G401.6 (cell line): ENCODE measurements around the gene CTBP2.

ENCODE experiments used
- FAIRE-seq: peaks from 2 replicates; lab custom pipeline; 2012; peaks lifted over from hg19 to GRCh38; lab: Jason Lieb, UNC

Gene CTBP2

DNA sequence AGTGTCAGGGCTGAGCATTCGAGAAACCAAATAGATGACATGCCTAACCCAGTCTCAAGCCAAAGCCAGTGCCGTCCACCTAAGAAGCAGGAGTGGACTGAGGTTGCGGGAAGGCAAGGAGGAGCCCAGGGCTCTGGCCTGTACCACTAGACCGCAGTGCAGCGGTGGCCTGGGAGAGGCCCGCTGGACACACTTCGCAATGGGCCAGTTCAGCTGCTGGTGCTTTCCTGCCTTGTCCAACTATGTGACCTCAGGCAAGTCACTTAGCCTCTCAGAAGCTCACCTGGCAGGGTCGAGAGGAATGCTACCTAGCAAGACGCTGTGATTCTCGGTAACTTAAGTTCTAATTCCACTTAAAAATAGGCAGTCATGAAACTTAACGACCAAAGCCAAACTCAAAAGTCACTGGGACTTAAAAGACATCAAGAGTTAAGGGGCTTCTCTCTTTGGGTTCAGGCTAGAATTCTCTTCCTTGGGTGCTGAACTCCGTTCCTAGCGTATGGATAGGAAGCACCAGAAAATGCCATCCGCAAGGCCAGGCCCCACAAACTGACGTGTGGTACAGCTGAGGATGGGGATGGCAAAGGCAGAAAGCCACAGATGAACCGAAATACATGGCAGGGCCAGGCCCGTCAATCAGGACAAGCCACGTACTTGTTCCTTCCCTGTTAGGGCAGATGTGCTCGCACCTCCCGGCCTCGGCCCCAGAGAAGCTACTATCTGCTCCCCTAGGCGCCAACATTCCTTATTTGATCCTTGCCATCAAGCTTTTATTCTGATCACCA is 34.2 kb downstream of the CTBP2 start:
- no peak for FAIRE-seq

DNA sequence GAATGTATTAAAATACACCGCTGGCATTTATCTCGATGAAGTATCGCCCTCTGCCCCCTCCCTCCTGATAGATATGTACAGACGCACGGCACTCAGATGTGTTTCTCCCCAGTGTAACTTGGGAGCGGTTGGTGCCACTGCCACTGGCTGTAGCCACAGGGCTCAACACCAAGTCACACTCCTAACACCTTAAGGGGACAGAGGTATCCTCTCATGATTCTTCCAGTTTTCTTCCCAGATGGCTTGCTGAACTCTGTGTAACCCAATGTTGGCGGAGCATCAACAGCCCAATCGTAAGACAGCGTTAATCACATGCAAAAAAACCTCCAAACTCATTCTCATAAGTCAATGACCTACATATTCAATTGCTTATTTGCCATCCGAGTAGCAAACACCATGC is 35.5 kb downstream of the CTBP2 start:
- FAIRE-seq, result no peak

DNA sequence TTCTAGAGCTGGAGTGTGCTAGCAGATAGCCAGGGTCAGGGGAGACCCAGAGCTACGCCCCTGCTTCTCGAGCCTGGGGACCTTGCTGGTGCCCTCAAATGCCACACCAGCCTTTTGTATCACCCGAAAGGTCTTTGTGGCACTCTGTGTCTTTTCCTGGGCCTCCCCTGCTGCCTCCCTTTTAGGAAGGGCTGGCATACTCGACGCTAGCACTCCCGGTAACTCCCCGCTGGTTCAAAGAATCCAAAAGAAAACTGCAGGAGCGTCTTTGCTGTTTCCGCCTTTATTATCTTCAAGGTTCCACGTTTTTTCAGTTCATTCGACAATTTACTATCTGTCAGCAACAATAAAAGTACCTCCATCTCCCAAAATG is 36.3 kb downstream of the CTBP2 start:
- FAIRE-seq, result no peak

DNA sequence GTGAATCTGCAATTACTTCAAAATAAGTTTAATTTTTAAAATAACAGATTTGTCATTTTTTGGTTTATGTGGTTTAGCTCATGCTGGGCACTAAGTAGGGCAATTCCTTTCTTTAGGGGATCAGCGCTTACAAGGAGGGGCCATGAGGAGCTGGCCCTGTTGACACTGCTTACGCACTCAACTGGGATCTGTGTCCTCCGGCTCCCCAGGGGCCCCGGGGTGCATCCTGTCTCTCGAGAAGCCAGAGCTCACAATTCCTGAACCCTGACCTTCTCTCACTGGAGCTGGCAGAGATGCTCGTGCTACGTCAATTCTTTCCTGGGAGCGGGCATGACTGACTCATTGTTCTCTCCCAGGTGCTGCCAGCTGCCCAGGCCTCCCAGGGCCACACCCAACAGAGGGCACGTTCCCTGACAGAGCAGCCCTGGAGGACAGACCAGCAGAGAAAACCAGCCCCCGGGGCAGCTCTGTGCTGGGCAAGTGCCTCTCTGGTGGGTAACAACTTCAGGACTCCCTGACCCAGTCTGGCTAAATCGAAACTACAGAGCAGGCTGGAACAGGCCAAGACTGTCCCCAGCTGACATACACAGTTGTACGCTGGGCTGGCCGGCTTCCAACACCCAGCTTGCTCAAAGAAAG is 36.8 kb downstream of the CTBP2 start:
- FAIRE-seq, result no peak

DNA sequence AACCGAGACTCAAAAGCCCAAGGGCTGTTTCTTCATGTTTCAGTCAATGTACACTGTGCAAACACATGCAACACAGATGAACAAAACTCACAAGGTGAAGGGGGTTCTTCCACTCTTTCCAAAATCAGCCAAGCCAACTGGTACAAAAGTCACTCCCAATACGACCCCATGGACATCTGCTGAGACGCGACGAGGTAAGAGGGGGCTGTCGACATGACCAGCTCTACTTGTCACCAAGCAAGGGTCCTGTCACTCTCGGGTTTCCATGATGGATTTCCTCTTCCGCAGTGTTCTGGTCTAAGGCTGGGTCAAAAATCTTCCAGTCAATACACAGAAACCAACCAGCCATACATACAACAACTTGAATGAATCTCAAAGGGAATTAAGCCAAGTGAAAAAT is 37.8 kb downstream of the CTBP2 start:
- no peak for FAIRE-seq

DNA sequence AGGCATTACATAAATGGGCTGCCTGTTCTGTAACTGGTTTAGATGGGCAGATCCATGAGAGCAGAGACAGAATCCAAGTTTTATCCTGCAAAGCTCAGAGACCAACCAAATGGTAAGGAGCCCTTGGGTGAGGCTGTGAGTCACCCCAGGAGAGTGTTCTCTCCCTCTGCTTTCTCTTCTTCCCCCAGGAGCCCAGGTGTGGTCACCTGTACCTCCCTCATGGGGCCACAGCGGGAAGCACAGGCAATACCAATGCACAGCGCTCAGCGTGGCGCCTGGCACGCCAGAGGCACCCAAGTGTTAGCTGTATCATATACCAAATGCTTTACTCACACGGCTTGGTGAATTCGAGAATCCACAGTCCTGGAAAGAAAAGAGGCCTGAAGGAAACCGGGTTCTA is 39.4 kb downstream of the CTBP2 start:
- no peak for FAIRE-seq

DNA sequence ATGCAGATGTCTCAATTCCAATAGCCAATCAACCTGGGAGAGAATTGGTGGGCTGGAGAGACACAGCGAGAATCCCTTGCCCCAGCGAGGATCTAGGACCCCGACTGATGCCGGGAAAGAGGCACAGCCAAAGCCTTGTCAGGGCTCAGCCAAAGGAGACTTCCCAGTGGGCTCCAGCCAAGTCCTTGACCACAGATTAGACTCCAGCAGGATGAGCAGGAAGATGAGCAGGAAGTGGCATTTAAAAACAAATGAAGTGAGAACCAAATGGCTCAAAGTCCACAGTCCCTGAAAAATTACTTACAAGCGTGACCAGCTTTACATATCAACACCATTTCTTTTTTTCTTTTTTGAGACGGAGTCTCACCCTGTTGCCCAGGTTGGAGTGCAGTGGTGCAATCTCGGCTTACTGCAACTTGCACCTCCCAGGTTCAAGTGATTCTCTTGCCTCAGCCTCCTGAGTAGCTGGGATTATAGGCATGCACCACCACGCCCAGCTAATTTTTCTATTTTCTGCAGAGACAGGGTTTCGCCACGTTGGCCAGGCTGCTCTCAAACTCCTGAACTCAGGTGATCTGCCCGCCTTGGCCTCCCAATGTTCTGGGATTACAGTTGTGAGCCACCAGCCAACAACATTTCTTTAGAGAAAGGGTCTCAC is 40.2 kb downstream of the CTBP2 start:
- FAIRE-seq, result no peak

DNA sequence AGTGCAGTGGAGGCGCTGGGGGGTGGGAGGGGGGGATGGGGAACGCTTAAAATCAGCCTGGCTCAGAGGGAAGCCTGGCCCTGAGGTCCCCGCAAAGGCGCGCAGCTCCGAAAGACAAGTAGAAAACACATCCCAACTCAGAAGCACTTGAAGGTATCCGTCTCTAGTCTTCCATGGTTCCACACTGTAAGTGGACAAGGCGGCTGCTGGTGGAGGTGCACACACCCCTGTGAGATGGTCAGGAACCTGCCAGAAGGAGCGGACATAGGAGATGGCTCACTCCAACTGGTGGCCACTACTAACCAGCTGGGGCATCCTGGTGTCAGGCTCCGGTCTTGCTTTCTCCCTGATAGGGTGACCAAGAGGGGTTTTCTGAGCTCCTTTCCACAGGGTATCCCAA is 41.7 kb downstream of the CTBP2 start:
- no peak for FAIRE-seq

DNA sequence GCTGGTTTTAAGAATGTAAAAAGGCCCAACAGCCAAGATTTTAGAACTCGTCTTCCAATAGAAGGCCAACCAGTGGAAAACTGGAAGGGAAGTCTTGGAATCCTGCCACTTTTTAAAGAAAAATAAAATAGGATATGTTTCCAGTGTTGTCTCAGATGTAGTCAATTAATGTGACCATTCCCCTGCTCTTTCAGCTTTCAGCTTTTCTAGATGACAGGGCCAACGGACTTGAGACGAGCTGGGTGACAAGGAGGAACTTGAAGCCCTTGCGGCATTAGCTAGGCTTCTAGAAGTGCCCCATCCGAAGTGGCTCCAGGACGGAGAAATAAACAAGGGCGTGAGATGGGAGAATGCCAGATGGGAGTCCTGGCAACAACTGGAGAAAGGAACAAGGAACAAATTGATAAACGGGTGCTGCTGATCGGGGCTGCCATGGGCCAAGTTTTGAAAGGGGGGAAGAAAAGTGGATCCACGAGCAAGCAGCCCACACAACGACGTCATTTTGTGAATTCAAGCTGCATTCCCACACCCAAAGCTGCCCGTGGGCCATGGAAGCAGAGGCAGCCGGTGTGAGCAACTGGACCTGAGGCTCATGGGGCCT is 42.3 kb downstream of the CTBP2 start:
- FAIRE-seq, result no peak

DNA sequence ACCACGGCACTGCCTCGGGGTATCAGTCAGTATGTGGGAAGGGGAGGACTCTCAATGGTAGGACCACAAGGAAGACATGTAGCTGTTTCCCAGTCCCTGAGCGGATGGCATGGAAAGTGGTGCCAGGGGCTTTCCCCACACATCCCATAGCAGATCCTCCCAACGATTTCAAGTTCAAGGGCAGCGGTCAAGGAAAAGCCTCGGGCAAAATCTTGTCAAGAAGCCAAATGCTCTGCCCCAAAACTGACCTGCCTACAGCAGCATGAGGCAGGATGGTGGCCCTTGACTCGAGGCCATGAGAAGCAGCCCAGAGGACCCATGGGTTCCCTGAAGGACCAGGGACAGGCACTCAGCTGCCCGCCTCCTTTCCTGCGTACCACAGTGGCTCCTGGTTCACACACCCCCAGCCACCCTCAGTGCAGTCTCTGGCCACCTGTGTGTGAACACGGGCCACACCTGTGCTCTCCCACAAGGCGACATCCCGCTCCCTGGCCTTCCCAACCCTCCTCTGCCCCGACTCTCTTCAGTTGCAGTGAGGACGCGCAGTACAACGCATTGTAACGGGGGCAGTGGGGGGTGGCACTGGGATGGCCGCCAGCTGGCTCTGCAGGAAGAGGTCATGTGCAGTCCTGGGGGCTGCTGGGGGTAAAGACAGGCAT is 43.6 kb downstream of the CTBP2 start:
- no peak for FAIRE-seq

DNA sequence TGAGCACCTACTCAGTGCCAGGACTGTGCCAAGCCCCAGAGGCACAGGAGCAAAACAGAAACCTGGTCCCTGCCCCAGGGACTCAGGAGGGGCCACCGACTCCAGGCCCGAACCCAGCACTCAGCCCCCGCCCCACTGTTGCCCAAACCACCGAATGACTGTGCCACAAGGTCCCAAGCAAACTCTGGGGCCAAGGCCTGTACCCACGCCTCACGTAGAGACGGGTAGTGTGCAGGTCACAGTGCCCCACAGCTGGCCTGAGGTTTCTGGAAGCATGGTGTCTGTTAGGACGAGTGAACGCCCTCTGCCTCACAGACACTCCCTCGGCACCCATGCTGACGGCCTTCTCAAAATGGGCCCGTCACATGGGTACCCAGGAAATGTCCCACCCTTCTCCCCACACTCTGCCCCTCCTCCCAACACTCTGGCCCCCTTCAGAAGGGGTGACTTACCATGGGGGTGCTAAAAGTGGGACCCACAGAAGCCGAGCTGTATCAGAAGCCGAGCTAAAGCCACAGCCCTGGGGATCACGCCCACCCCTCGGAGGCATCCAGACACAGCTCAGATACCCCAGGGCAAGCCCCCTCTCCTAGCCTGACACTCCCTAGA is 44.2 kb downstream of the CTBP2 start:
- no peak for FAIRE-seq

DNA sequence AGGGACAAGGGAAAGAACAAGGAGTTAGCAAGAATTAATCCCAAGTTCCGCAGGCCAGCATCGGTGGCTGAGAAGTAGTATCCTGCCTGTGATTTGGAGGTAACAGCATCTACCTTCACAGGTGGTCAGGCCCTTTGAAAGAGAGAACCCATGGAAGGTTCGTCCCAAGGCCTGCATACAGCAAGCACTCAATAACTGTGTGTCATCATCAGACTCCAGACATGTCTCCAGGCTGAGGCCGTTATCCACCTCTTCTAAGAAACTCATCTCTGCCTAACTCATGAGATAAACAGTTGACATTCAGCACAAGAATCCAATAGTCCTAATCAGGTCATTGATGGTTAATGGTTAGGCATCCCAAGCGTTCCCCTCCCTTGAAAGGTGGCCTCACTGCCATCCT is 45.0 kb downstream of the CTBP2 start:
- no peak for FAIRE-seq

DNA sequence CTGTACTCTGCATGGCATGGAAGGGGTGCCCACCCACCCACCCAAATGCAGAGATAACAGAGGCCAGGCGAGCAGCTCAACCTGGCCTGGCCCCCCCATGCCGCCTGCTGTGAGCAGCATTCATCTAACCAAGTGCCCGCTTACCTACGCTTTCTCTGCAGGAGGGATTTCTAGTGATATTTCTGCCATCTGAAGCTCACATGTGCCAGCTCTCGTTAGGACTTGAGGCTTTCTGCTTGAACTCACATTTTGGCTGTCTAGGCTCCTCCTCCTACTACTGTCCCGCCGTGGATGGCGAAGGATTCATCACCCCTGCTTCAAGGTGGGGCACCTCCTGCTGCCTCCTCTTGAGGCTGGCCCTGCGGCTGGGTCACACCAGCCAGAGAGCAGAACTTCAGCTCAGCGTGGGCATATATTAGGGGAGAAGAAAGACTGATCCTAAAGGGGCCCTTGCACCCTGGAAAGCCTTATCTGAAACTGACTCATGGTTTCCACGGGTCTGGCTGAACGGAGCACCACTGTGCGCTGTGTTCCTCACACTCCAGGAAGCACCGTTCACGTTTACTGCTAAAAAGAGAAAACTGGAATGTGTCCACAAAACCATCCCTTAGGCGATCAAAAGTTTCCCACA is 45.5 kb downstream of the CTBP2 start:
- no peak for FAIRE-seq

DNA sequence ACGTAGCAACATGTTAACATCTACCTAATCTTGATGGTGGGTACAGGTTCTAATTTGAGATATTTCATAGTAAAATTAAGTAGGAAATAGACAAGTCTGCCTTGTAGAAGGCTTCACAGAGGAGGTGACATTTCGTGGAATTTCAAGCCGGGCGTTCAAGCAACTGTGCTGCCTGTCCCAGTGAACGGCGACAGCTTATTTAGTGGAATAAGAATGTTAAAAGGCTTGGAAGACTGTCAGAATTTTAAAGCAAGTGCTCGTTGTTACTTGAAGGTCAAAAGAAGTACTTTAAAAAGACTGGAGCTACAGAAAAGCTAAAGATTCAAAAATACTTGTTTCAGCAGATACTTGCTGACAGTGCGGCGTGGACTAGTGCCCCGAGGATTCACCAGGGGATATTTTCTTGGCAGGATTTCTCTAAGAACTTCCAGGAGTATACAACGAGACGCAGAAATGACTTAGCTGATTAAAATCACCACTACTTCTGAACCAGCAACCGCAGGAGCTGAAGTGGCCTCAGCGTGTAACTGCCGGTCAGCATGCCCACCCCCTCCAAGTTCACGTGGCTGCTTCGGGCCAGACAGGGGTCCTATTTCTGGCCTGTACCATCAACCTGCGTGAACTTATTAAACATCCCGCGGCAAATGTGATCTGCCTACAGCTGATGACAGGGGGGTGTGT is 46.5 kb downstream of the CTBP2 start:
- FAIRE-seq, result no peak

DNA sequence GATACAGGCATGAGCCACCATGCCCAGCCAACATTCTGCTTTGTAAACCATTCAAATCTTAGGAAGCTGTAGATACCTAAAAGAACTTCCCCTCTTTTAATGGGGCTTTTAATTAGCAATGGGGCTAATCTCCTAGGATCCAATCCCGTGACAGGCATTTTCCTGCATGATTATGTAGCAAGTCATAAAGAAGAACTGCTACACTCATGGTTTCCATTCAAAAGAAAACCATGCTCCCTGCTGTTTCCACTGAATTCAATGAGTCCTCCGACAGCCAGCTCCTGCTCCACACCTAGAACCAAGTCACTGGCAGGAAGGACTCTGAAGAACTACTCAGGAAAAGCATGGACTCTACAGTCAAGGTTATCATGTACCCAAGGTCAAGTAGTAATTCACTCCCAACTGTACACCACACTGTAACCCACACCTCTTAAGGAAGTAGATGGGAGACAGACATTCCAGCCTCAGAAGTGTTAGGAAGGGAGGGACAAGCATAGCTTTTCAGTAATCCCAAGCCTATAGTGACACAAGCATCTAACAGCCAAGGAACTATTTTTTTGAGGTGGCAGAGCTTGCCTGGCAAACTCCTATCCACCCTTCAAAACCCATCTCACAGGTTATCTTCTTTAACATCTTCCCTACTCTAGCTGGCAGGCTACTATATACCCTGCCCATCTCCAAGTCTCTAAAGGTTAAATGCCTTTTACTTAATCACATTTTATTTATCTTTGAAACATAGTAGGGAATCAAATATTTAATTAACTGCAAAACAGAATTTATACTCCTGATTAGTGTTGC is 47.5 kb downstream of the CTBP2 start:
- no peak for FAIRE-seq

DNA sequence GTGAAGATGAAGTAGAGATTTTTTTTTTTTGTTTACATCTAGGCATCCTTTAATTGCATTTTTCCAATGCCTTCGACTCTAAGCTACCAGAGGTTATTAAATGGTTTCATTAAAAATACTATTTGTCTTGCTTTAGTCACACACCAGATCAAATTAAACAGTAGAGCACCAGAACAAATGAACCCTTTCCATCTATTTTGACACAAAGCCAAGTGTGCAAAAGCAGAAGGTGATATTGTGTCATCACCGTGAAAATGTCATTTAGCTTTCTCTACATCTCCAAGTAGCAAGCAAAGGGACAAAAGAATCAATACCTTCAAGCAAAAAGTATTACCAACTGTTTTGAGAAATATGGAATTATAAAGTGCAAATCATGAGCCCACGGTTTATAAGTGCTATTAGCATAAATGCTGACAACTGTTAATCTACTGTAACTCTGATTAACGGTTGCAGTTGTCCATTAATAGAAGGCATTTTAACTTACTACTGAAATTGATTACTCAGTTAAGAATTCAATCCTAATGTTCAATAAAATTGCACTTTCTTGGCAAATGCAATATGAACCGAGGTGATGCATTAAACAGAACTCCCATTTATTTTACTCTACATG is 49.1 kb downstream of the CTBP2 start:
- no peak for FAIRE-seq

DNA sequence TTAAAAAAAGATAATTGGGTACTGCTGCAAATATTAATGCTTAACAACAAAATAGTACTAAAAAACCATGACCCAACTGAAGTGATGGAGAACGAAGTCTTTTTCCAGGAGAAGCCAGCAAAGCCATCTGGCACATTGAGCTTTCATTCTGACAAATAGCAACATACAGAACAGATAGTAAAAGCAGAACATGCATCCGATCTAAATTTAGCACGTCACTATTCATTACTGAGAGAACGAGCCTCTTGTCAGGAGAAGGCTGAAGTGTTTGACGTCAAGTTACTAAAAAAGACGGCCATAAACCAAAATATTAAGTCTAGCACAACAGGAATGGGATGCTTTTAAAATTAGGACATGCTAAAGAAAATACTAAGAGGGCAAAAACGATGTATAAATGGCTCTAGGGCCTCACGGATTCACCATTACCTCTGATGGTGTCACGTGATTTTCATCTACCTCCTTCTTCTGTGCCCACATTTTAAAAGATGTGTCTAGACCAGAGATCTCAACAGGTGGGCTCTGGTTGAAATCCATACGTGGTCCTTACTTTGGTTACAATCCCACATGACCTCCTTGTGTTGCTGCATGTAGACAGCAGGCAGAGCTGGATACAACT is 52.3 kb downstream of the CTBP2 start:
- FAIRE-seq, result no peak

DNA sequence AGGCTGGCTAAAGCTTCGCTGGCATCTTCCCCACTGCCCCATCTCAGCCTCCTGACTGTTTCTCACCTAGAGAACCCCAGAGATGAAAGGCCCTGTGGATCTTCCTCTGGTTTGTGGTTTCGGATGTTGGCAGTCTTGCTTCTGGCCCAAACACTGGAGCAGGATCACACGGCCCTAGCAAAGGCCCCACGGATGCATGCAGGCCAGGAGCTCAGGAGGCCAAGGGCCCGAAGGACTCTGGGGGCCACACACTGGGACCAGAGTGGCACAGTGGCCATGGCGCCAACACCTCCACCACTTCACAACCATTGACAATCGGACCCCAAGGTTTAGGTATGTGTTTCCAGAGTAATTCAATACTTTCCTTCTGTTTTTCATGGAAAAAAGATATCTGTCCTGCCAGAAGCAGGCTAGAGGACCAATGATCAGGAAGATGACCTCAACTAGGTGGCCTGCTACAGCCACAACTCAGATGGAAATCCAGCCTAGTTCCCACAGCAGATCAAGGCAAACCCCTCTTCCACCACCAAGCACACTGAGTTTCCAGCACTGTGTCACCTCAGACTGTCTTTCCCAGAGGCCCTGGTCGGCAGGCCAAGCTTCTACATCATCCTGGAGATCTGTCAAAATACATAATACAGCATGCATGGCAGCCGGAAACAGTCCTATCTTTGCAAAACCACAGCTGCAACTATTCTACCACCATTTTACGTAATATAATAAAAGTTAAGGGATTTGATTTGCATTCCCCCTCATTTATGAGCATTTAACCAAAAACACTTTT is 53.0 kb downstream of the CTBP2 start:
- FAIRE-seq, result no peak

DNA sequence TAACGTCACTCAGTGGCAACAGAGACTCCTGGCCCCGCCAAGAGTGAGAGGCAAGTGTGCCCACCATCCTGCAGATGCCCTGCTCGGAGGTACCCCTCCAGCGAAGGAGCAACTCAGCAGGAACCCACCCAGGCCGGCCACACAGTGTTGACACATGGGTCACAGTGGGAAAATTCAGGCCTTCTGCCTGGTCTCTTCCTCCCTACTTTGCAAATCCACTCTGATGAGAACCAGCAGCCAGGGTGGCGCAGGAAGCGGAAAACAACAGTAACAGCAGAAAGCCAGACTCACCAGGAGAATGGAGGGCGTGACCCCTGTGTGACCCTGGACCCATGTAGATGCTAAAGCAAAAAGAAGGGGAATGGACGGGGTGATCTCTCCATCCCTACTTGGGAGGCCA is 53.8 kb downstream of the CTBP2 start:
- FAIRE-seq, result no peak
